HCT116 (cell line): ENCODE data around the gene NUB1. TPM values are rescaled to one million over a fixed set of nuclear protein-coding genes. Genes with fewer than 3 reads are reported as not detected.

Experiments used
- ATAC-seq: fragments of 200-7000 bp; cut with Tn5 transposase; 2 replicates; pipeline ENCODE4 v1.9.1; 2020; ENCODE audit warnings: mild to moderate bottlenecking, moderate library complexity
- BruUV-seq: library from RNA; stranded (reverse); fragments of 400-500 nt; replicated peaks from 2 replicates; lab custom pipeline; 2021; lab: Mats Ljungman, UMichigan
- CTCF ChIA-PET: fragments of 300-600 bp; sonication (Branson Sonifier 250); formaldehyde crosslinking; loops from one replicate; lab custom pipeline; 2021; ENCODE audit warnings: antibody characterized with exemption; lab: Charles Lee
- POLR2A ChIA-PET: fragments of 300-600, 350-600 bp; sonication (Branson Sonifier 250); formaldehyde crosslinking; loops from one replicate; lab custom pipeline; 2021; ENCODE audit warnings: antibody characterized with exemption; lab: Charles Lee
- RAD21 ChIA-PET, 2 experiments: fragments of 300-600 bp; sonication (Branson Sonifier 250); formaldehyde crosslinking; loops; one replicate each; lab custom pipeline; 2023; ENCODE audit warnings: low total read pairs in 2 of 2; ENCODE audit not compliant: uncharacterized antibody in 2 of 2, unreplicated experiment in 2 of 2, low non-redundant PET in 1 of 2; lab: Charles Lee
- DNase-seq: peaks from one replicate; pipeline ENCODE4 v3.0.0-alpha.2; 2010; ENCODE audit warnings: low read depth, low spot score
- H2AFZ ChIP-seq: fragments of 200-600 bp; shearing (Covaris generic), sonication (generic); 2 replicates; pipeline ENCODE4 v1.6.1; 2017; ENCODE audit warnings: low read depth, mixed run types, mixed read lengths, antibody characterized with exemption, low read length; ENCODE audit not compliant: poor library complexity, severe bottlenecking
- H3K27ac ChIP-seq: 2 replicates; pipeline ENCODE4 v1.5.1; 2012; ENCODE audit warnings: low read depth, low read length
- H3K27me3 ChIP-seq: fragments of 200-600 bp; sonication (generic); 2 replicates; pipeline ENCODE4 v1.6.1; 2016; ENCODE audit warnings: mixed run types, low read length, mixed read lengths; ENCODE audit not compliant: insufficient read depth
- H3K36me3 ChIP-seq, 2 experiments: fragments of 200-500 bp in 1 of 2; fragments of 200-600 bp in 1 of 2; sonication (Bioruptor generic) in 1 of 2; sonication (generic) in 1 of 2; 2 replicates each; pipeline versions ENCODE4 v1.5.1 to v1.6.1; 2014 to 2016; ENCODE audit warnings: low read length in 2 of 2, inconsistent platforms in 1 of 2, mixed read lengths in 1 of 2, mixed run types in 1 of 2; ENCODE audit not compliant: insufficient read depth in 2 of 2, control insufficient read depth in 1 of 2
- H3K4me1 ChIP-seq, 2 experiments: fragments of 200-600 bp in 1 of 2; sonication (generic) in 1 of 2; 2 replicates each; pipeline versions ENCODE4 v1.5.1 to v1.6.1; 2012 to 2017; ENCODE audit warnings: low read length in 2 of 2, inconsistent platforms in 1 of 2, mild to moderate bottlenecking in 1 of 2, mixed read lengths in 1 of 2, mixed run types in 1 of 2, moderate library complexity in 1 of 2; ENCODE audit not compliant: insufficient read depth in 2 of 2, control insufficient read depth in 1 of 2
- H3K4me2 ChIP-seq: fragments of 200-600 bp; sonication (generic); 2 replicates; pipeline ENCODE4 v1.6.1; 2017; ENCODE audit warnings: mixed run types, low read length, mixed read lengths
- H3K4me3 ChIP-seq, 2 experiments: fragments of 200-600 bp in 1 of 2; sonication (generic) in 1 of 2; replicated peaks in 1 of 2; 2 replicates each; pipeline ENCODE4 v1.5.1; 2011 to 2016; ENCODE audit warnings: low read length in 2 of 2, control low read depth in 1 of 2, low read depth in 1 of 2, mild to moderate bottlenecking in 1 of 2, mixed read lengths in 1 of 2, mixed run types in 1 of 2
- H3K79me2 ChIP-seq: fragments of 200-600 bp; sonication (generic); 2 replicates; pipeline ENCODE4 v1.6.1; 2017; ENCODE audit warnings: mild to moderate bottlenecking, mixed run types, low read length, moderate library complexity, mixed read lengths; ENCODE audit not compliant: insufficient read depth
- H3K9ac ChIP-seq: fragments of 200-600 bp; sonication (generic); 2 replicates; pipeline ENCODE4 v1.6.1; 2016; ENCODE audit warnings: low read length, mixed read lengths
- H3K9me2 ChIP-seq: fragments of 200-600 bp; sonication (generic), shearing (Covaris generic); 2 replicates; pipeline ENCODE4 v1.6.1; 2017; ENCODE audit warnings: mixed run types, mild to moderate bottlenecking, moderate library complexity; ENCODE audit not compliant: insufficient read depth
- H3K9me3 ChIP-seq, 2 experiments: fragments of 200-500 bp in 1 of 2; fragments of 200-600 bp in 1 of 2; sonication (Bioruptor generic) in 1 of 2; sonication (generic) in 1 of 2; 2 replicates each; pipeline ENCODE4 v1.6.1; 2014 to 2017; ENCODE audit warnings: low read length in 2 of 2, mixed read lengths in 2 of 2, inconsistent platforms in 1 of 2, low read depth in 1 of 2, mild to moderate bottlenecking in 1 of 2, mixed run types in 1 of 2, moderate library complexity in 1 of 2; ENCODE audit not compliant: control insufficient read depth in 1 of 2, insufficient read depth in 1 of 2
- H4K20me1 ChIP-seq: fragments of 200-600 bp; sonication (generic), shearing (Covaris generic); 2 replicates; pipeline ENCODE4 v1.6.1; 2017; ENCODE audit warnings: mixed run types, mild to moderate bottlenecking, moderate library complexity; ENCODE audit not compliant: insufficient read depth
- CBX3 ChIP-seq: IDR thresholded peaks from 2 replicates; pipeline ENCODE4 v1.6.1; 2012; ENCODE audit warnings: low read depth
- CTCF ChIP-seq, 3 experiments: fragments of 200-600 bp in 1 of 3; sonication (generic) in 1 of 3; IDR thresholded peaks in 2 of 3; conservative IDR thresholded peaks in 1 of 3; 2 replicates each; pipeline ENCODE4 v1.5.1; 2012 to 2017; ENCODE audit warnings: low read depth in 2 of 3, low read length in 2 of 3, antibody characterized with exemption in 1 of 3, borderline replicate concordance in 1 of 3, control low read depth in 1 of 3, mild to moderate bottlenecking in 1 of 3, mixed read lengths in 1 of 3, mixed run types in 1 of 3, moderate library complexity in 1 of 3; ENCODE audit not compliant: insufficient read depth in 1 of 3
- ELF1 ChIP-seq: IDR thresholded peaks from 2 replicates; pipeline ENCODE4 v1.6.1; 2012; ENCODE audit warnings: low read depth, borderline replicate concordance
- FOSL1 ChIP-seq: IDR thresholded peaks from 2 replicates; pipeline ENCODE4 v1.6.1; 2012; ENCODE audit warnings: low read depth
- JUND ChIP-seq: IDR thresholded peaks from 2 replicates; pipeline ENCODE4 v1.6.1; 2012
- POLR2A ChIP-seq: IDR thresholded peaks from 2 replicates; pipeline ENCODE4 v1.7.0; 2011; ENCODE audit warnings: borderline replicate concordance; ENCODE audit not compliant: insufficient read depth, insufficient read length; ENCODE audit errors: extremely low read depth
- POLR2AphosphoS5 ChIP-seq: IDR thresholded peaks from 2 replicates; pipeline ENCODE4 v1.6.1; 2011; ENCODE audit warnings: mild to moderate bottlenecking, low read depth, low read length, moderate library complexity
- SP1 ChIP-seq: IDR thresholded peaks from 2 replicates; pipeline ENCODE4 v1.6.1; 2012; ENCODE audit warnings: low read depth
- TCF7L2 ChIP-seq: IDR thresholded peaks from 2 replicates; pipeline ENCODE4 v1.7.0; 2011; ENCODE audit warnings: borderline replicate concordance, inconsistent platforms; ENCODE audit not compliant: insufficient read depth, insufficient read length; ENCODE audit errors: extremely low read depth
- YY1 ChIP-seq: IDR thresholded peaks from 2 replicates; pipeline ENCODE4 v1.6.1; 2011; ENCODE audit warnings: low read length, low read depth, moderate library complexity, mild to moderate bottlenecking; ENCODE audit not compliant: insufficient replicate concordance; ENCODE audit errors: extremely low read depth
- ZFX ChIP-seq: fragments of 450-650 bp; IDR thresholded peaks from 2 replicates; pipeline ENCODE4 v1.6.1; 2017
- ZNF274 ChIP-seq: fragments of 200-500 bp; sonication (Bioruptor generic); IDR thresholded peaks from 2 replicates; pipeline ENCODE4 v1.6.1; 2014; ENCODE audit warnings: mild to moderate bottlenecking, low read depth, low read length, inconsistent platforms
- intact Hi-C: fragments of 100-400 bp; cut with micrococcal nuclease; formaldehyde crosslinking; loops from 2 replicates; pipeline ENCODE4 v1.10.0; 2022
- total RNA-seq: library from RNA; stranded (reverse); gene quantifications from one replicate; pipeline ENCODE4 v1.2.1, GENCODE V29; 2021; ENCODE audit not compliant: unreplicated experiment
- TF ChIP-seq, protein P1 (sequence below): IDR thresholded peaks from 2 replicates; pipeline ENCODE4 v1.6.1; 2012; ENCODE audit warnings: low read depth

NUB1 gene
- total RNA-seq, 1 experiment from 2014 or later, result 44.0 TPM

DNA sequence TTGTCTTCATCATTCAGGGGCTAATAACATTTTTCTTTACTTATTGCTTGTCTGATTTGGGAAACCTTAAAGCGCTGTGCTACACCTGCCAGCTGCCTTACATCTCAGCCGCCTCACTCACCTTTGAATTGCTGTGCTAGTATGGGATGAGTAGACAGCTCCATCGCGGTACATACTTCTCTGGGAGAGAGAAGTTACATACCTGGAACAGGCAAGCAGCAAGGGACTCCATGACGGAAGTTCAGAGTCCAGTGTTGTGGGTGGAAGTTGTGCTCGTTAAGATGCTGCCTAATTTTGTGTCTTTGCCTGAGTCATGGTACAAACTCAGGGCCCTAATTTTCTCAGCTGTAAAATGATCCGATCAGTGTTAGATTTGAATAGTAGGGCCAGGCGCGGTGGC, 1.9 kb downstream of the NUB1 start:
- H3K9ac ChIP-seq, result no peak overlapping the region
- peaks cover 21 to 29% of the 10 kb centered on the region in 2 experiments for H3K4me1 ChIP-seq
- H3K4me2 ChIP-seq, result peak overlapping the region; percentile 74; the same call in 1 of the 2 replicates
- intact Hi-C loops, result no loop called here
- peaks cover 29% of the 10 kb centered on the region for H3K79me2 ChIP-seq
- BruUV-seq, result no TSS peak
- POLR2A ChIA-PET, result no interaction called here
- TF ChIP-seq YY1, result no peak
- no peak for TF ChIP-seq CBX3
- no peak for TF ChIP-seq JUND
- no peak for TF ChIP-seq POLR2A
- TF ChIP-seq FOSL1, result no peak
- no peak for TF ChIP-seq TCF7L2
- no peak for TF ChIP-seq ZFX
- TF ChIP-seq, protein P1, sequence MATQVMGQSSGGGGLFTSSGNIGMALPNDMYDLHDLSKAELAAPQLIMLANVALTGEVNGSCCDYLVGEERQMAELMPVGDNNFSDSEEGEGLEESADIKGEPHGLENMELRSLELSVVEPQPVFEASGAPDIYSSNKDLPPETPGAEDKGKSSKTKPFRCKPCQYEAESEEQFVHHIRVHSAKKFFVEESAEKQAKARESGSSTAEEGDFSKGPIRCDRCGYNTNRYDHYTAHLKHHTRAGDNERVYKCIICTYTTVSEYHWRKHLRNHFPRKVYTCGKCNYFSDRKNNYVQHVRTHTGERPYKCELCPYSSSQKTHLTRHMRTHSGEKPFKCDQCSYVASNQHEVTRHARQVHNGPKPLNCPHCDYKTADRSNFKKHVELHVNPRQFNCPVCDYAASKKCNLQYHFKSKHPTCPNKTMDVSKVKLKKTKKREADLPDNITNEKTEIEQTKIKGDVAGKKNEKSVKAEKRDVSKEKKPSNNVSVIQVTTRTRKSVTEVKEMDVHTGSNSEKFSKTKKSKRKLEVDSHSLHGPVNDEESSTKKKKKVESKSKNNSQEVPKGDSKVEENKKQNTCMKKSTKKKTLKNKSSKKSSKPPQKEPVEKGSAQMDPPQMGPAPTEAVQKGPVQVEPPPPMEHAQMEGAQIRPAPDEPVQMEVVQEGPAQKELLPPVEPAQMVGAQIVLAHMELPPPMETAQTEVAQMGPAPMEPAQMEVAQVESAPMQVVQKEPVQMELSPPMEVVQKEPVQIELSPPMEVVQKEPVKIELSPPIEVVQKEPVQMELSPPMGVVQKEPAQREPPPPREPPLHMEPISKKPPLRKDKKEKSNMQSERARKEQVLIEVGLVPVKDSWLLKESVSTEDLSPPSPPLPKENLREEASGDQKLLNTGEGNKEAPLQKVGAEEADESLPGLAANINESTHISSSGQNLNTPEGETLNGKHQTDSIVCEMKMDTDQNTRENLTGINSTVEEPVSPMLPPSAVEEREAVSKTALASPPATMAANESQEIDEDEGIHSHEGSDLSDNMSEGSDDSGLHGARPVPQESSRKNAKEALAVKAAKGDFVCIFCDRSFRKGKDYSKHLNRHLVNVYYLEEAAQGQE, result no peak
- TF ChIP-seq ELF1, result no peak
- no peak for TF ChIP-seq ZNF274
- TF ChIP-seq CTCF (IDR thresholded peaks at IDR 0.05 in 2 of 3, conservative IDR thresholded peaks at IDR 0.05 in 1 of 3; ENCODE audit: borderline replicate concordance in 1 of 3, insufficient read depth in 1 of 3, low read depth in 2 of 3, low read length in 2 of 3), result no peak
- TF ChIP-seq POLR2AphosphoS5, result no peak
- TF ChIP-seq SP1, result no peak
- H2AFZ ChIP-seq, result no peak overlapping the region
- DNase-seq (no peak), ATAC-seq (no peak)
- RAD21 ChIA-PET, result interaction anchor here in 1 of 2 experiments (0.6 kb wide), 1 partner anchor 23 kb away, joined by 3 read pairs; no protein-coding TSS in a partner anchor
- H3K27ac ChIP-seq, result no peak overlapping the region
- H3K9me3 ChIP-seq, result no peaks in the 10 kb centered on the region
- H3K36me3 ChIP-seq, result peaks cover 2 to 14% of the 10 kb centered on the region in 2 experiments; a peak in 2 of 4 replicates
- CTCF ChIA-PET, result no interaction called here
- H4K20me1 ChIP-seq, result no peaks in the 10 kb centered on the region
- no peak overlapping the region for H3K4me3 ChIP-seq
- H3K27me3 ChIP-seq, result no peaks in the 10 kb centered on the region
- no peaks in the 10 kb centered on the region for H3K9me2 ChIP-seq
